HG03565 (cell line): ENCODE results near the gene NRG2.

Source experiments
- ATAC-seq: cut with Tn5 transposase; IDR thresholded peaks from one replicate; pipeline ENCODE4 v1.9.1; 2021; ENCODE audit warnings: mild to moderate bottlenecking, moderate library complexity; ENCODE audit not compliant: unreplicated experiment

Gene NRG2

GRCh38 chr5:139885857-139886208 lies 157.3 kb downstream of the NRG2 start:
- no peak for ATAC-seq

- ATAC-seq: no peak
Measured at GRCh38 chr5:139885172-139885856, 157.8 kb downstream of the NRG2 start.

- ATAC-seq: no peak
Measured at GRCh38 chr5:139884734-139885133, 158.4 kb downstream of the NRG2 start.

GRCh38 chr5:139884144-139884543 lies 159.0 kb downstream of the NRG2 start:
- no peak for ATAC-seq

- ATAC-seq: no peak
Measured at GRCh38 chr5:139882961-139883539, 160.0 kb downstream of the NRG2 start.

GRCh38 chr5:139882316-139882715 lies 160.8 kb downstream of the NRG2 start:
- no peak for ATAC-seq

GRCh38 chr5:139881143-139881733 lies 161.9 kb downstream of the NRG2 start:
- ATAC-seq: no peak

- no peak for ATAC-seq
Measured at GRCh38 chr5:139880416-139881142, 162.5 kb downstream of the NRG2 start.

GRCh38 chr5:139878093-139878492 lies 165.0 kb downstream of the NRG2 start:
- ATAC-seq: no peak

- ATAC-seq: no peak
Measured at GRCh38 chr5:139877129-139877597, 165.9 kb downstream of the NRG2 start.

- no peak for ATAC-seq
Measured at GRCh38 chr5:139875957-139876356, 167.1 kb downstream of the NRG2 start.

- ATAC-seq: no peak
Measured at GRCh38 chr5:139872851-139873794, 170.0 kb downstream of the NRG2 start.

GRCh38 chr5:139872052-139872766 lies 170.9 kb downstream of the NRG2 start:
- no peak for ATAC-seq

- no peak for ATAC-seq
Measured at GRCh38 chr5:139871614-139872013, 171.5 kb downstream of the NRG2 start.

- ATAC-seq: no peak
Measured at GRCh38 chr5:139870677-139871076, 172.4 kb downstream of the NRG2 start.

GRCh38 chr5:139869042-139869790 lies 173.9 kb downstream of the NRG2 start:
- no peak for ATAC-seq

GRCh38 chr5:139867581-139867980 lies 175.5 kb downstream of the NRG2 start:
- ATAC-seq: no peak

GRCh38 chr5:139867109-139867508 lies 176.0 kb downstream of the NRG2 start:
- no peak for ATAC-seq
